ENCODE measurements around the gene SDE2. TPM values are rescaled to one million over a fixed set of nuclear protein-coding genes. Genes with fewer than 3 reads are reported as not detected.

Gene SDE2
- total and polyA plus RNA-seq, 2 of the 8 experiments (the other 6 are each of a cell fraction or from before 2014, with no cell fraction given), result 8.5 to 16.7 TPM

- Histone ChIP-seq H4K91ac (replicated peaks; ENCODE audit: insufficient read length, low read length) (no peak overlapping the region), H4K5ac (ENCODE audit: insufficient read length, low read depth, low read length) (no peak overlapping the region), H3K36me3 (ENCODE audit: control insufficient read depth in 2 of 4, insufficient read depth in 4 of 4, low read length in 3 of 4) (no peaks in the 10 kb centered on the region), H3K79me1 (ENCODE audit: low read depth, low read length) (no peaks in the 10 kb centered on the region), H2BK15ac (ENCODE audit: low read length) (no peak overlapping the region), H3K4me2 (ENCODE audit: insufficient read depth in 1 of 2, low read depth in 2 of 2, low read length in 2 of 2) (no peak overlapping the region), H3K9me3 (ENCODE audit: insufficient read depth in 2 of 2, low read depth in 1 of 2, low read length in 1 of 2) (no peaks in the 10 kb centered on the region), H3K4me1 (replicated peaks in 1 of 4; ENCODE audit: control insufficient read depth in 3 of 4, insufficient read depth in 4 of 4, low read length in 3 of 4) (peaks cover 0 to 3% (median under 1%) of the 10 kb centered on the region in 4 experiments; a peak in 2 of 7 replicates), H3K27me3 (replicated peaks in 1 of 4; ENCODE audit: control insufficient read depth in 3 of 4, extremely low read depth in 1 of 4, insufficient read depth in 3 of 4, low read length in 3 of 4) (no peaks in the 10 kb centered on the region), H3K56ac (replicated peaks; ENCODE audit: insufficient read length, low read depth, low read length) (no peak overlapping the region), H2AFZ (ENCODE audit: low read length) (no peak overlapping the region), H3K9ac (replicated peaks in 1 of 4; ENCODE audit: extremely low read depth in 1 of 4, low read depth in 3 of 4, low read length in 3 of 4) (no peak overlapping the region), H3K23me2 (ENCODE audit: low read depth, low read length) (no peaks in the 10 kb centered on the region), H2BK20ac (ENCODE audit: low read length) (no peak overlapping the region), H2BK5ac (ENCODE audit: low read depth, low read length) (no peak overlapping the region), H2BK12ac (ENCODE audit: low read depth, low read length) (no peak overlapping the region), H4K8ac (ENCODE audit: extremely low read depth, insufficient read depth, low read length) (no peak overlapping the region), H3K79me2 (ENCODE audit: control insufficient read depth in 1 of 2, insufficient read depth in 2 of 2, low read length in 2 of 2) (no peaks in the 10 kb centered on the region), H3K23ac (ENCODE audit: insufficient read length) (no peak overlapping the region), H4K20me1 (replicated peaks in 1 of 2; ENCODE audit: control insufficient read depth in 1 of 2, insufficient read depth in 2 of 2, low read length in 2 of 2) (no peaks in the 10 kb centered on the region), H2BK120ac (replicated peaks; ENCODE audit: low read depth, low read length) (no peak overlapping the region), H3K4ac (replicated peaks; ENCODE audit: insufficient read length, low read depth, low read length) (no peak overlapping the region), H3K18ac (ENCODE audit: extremely low read depth, low read length) (no peak overlapping the region), H3K4me3 (ENCODE audit: extremely low read depth in 1 of 4, insufficient read depth in 2 of 4, low read depth in 3 of 4, low read length in 4 of 4) (no peak overlapping the region), H3K27ac (ENCODE audit: low read depth, low read length) (no peak overlapping the region), H3K14ac (ENCODE audit: insufficient read length) (no peak overlapping the region), H2AK5ac (ENCODE audit: low read depth, low read length) (no peak overlapping the region)
- 87% methylated on average over 5 of the region's 5 CpGs; no CpG with 5 or more reads in 1 of the 2 experiments for WGBS, 2 experiments (ENCODE audit: extremely low coverage in 1 of 2, insufficient coverage in 1 of 2, insufficient read length in 1 of 2, insufficient replicate concordance in 2 of 2, low coverage in 1 of 2, low lambda C conversion rate in 2 of 2, missing lambda C conversion rate in 1 of 2)
- ChIA-PET POLR2A (ENCODE audit: partially characterized antibody) (interaction anchor here (0.7 to 1.6 kb wide), 2 partner anchors 12 to 38 kb away, joined by 3 to 9 read pairs; partner anchors contain the start of gene PYCR2), CTCF (ENCODE audit: partially characterized antibody) (interaction anchor here (0.5 to 2.1 kb wide), 7 partner anchors 10 to 428 kb away, joined by 3 to 7 read pairs (median 4); no protein-coding TSS in a partner anchor)
- no peak for FAIRE-seq
- DNase-seq (ENCODE audit: low read depth in 1 of 2, low spot score in 2 of 2), result no peak
- no peak for TF ChIP-seq NRF1 (IDR thresholded peaks at IDR 0.05; ENCODE audit: low read depth, low read length)
- no peak for TF ChIP-seq GABPA (IDR thresholded peaks at IDR 0.05; ENCODE audit: borderline replicate concordance, insufficient read depth, low read length)
- no peak for TF ChIP-seq TBP (IDR thresholded peaks at IDR 0.05; ENCODE audit: low read depth, low read length)
- no peak for TF ChIP-seq BACH1 (IDR thresholded peaks at IDR 0.05; ENCODE audit: low read length)
- TF ChIP-seq TCF12 (IDR thresholded peaks at IDR 0.05; ENCODE audit: low read depth, low read length), result no peak
- TF ChIP-seq RFX5 (IDR thresholded peaks at IDR 0.05; ENCODE audit: borderline replicate concordance, low read depth, low read length), result no peak
- TF ChIP-seq POLR2A (IDR thresholded peaks at IDR 0.05; ENCODE audit: control extremely low read depth in 1 of 2, low read depth in 2 of 2, low read length in 2 of 2), result no peak
- no peak for TF ChIP-seq HDAC2 (IDR thresholded peaks at IDR 0.05; ENCODE audit: borderline replicate concordance in 1 of 2, low read depth in 2 of 2, low read length in 2 of 2)
- no peak for TF ChIP-seq E2F6 (IDR thresholded peaks at IDR 0.05)
- no peak for TF ChIP-seq ZNF274 (IDR thresholded peaks at IDR 0.05; ENCODE audit: borderline replicate concordance, extremely low read depth, low read length)
- no peak for TF ChIP-seq SP1 (IDR thresholded peaks at IDR 0.05; ENCODE audit: low read depth, low read length)
- no peak for TF ChIP-seq YY1 (IDR thresholded peaks at IDR 0.05; ENCODE audit: low read depth, low read length)
These were observed 64.4 kb downstream of the SDE2 start for GRCh38 chr1:225934711-225935110.

Data from H1 (cell line).